T-helper 1 cell treated with Interleukin-12 subunit alpha and Interleukin-12 subunit beta and Interleukin-4 antibody, amounts not matched to agents 30 ng/mL and 1 ng/mL, for 36 hours (primary cell): Measurements from ENCODE around the gene ABCA2. TPM values are rescaled to one million over a fixed set of nuclear protein-coding genes. Genes with fewer than 3 reads are reported as not detected.

ENCODE experiments used
- intact Hi-C: fragments of 100-400 bp; cut with micrococcal nuclease; formaldehyde crosslinking; loops from one replicate; pipeline ENCODE4 v1.15.1; 2024
- total RNA-seq: library from RNA; stranded (reverse); gene quantifications from 2 replicates; pipeline ENCODE4 v1.2.3, GENCODE V29; 2022

Gene ABCA2
- total RNA-seq, 1 donor from 2014 or later, result 30.0 TPM

- intact Hi-C loops, result no loop called here
These were observed 44.3 kb downstream of the ABCA2 start for GRCh38 chr9:136983656-136984314.

DNA sequence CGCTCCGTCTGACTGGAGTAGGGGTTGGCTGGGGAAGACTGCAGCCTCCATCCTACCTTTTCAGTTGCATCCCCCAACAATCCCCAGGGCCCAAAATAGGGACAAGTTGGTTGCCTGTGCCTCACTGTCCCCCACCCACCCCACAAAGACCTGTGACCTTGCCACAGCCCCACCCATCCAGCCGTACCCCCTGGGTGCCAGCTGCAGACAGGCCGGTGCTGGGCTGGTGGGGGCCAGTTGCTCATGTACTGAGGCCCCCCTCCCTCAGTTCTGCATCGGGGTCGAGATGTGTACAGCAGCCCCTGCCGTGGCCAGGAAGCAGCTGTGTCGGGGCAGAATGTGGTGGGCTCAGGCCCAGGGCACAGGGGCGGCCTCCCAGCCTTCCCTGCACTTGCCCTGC is 44.9 kb downstream of the ABCA2 start:
- intact Hi-C loops, result no loop called here

DNA sequence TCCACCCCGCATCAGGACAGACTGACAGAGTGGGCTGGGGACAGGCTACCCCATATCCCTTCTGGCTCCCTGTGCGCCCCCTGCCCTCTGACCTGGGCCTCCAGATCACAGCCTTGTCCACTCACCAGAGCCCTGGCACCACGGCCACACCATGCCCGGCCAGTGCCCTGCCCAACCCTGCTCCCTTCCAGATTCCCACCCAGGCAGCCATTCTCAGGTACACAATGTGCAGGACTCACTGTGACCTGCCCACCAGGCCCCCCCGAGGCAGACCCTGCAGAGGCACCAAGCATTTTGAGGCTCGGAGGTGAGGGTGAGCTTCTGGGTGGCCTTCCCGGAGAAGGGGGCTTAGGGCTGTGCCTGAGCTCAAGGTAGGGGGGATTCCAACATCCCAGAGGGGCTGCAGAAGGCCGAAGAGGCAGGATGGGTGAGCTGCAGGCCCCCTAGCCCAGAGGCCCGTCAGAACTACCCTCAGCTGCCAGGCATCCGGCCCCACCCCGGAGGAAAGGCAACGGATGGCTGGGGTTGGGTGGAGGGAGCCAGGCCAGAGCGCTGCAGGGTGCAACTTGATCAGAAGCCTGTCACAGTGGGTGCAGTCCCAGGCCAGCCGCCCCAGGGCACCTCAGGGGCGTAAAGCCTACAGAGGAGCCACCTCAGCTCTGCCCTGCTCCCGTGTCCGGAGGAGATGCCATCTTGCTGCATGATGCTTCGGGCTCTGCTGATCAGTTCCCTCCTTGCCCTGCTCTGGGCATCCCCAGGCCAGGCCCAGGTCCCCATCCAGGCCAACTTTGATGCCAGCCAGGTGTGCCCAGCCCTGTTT is 45.6 kb downstream of the ABCA2 start, which contains the start of gene LCNL1:
TSS of gene LCNL1 (plus strand) at position 762 of the 820 bp plus-strand sequence. CDS start 594 bp downstream, outside the sequence.
- intact Hi-C loops, result no loop called here

DNA sequence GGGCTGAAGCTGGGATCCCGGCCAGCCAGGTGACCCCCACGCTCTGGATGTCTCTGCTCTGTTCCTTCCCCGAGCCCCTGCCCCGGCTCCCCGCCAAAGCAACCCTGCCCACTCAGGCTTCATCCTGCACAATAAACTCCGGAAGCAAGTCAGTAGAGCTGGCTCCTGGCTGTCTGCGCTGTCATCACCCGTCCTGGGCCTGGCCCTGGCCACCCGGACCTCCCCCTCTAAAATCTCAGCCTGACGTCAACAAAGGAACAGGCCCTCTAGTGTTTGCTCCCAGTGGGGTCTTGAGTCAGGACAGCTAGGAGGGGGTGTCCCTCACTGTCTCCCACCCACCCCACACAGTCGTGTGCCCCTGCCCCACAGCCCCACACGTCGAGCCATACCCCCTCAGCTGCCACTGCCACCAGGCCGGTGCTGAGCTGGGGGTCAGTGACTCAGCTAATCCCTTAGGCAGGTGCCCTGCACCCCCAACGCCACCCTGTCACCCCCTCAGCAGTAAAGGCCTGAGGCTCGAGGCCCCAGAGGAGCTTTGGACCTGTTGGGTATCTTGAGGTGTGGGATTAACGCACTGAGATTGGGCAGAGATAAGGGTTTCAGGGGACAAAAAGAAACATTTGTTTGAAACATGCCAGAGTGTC is 46.3 kb downstream of the ABCA2 start:
- intact Hi-C loops, result no loop called here

DNA sequence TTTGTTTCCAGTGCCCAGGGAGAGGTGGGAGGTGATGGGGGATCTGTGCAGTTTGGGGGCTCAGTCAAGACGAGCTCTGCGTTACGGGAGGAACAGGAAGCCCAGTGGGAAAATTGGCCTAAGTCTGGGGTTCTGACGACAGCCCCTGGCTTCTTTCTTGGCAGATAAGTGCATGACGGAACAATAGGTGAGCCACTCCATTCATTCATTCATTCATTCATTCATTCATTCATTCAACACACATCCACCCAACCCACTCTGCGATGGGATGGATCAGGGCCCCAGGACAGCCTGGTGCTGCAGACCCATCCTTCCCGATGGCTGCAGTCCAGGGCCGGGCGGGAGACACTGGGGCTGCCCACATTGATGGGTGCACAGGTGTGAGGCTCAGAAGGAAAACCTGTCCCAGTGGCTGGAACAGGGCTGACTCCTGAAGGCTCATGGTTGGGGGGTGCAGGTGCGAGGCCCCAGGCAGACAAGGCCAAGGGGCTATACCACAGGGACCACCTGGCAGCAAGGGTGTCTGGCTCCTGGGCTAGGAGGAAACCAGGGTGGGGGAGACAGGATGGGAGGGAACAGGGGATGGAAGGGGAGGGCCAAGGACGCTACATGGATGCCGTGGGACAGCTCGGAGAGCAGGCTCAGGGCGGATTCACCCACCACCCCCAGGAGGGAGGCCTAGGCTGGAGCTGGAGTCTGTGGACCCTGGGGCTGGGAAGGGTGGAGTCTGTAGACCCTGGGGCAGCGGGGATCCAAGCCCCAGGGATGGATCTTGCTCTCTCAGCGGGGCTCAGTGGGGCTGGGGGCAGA is 47.2 kb downstream of the ABCA2 start:
- intact Hi-C loops, result no loop called here

GRCh38 chr9:136979769-136980587 is 48.1 kb downstream of the ABCA2 start:
- intact Hi-C loops, result no loop called here

DNA sequence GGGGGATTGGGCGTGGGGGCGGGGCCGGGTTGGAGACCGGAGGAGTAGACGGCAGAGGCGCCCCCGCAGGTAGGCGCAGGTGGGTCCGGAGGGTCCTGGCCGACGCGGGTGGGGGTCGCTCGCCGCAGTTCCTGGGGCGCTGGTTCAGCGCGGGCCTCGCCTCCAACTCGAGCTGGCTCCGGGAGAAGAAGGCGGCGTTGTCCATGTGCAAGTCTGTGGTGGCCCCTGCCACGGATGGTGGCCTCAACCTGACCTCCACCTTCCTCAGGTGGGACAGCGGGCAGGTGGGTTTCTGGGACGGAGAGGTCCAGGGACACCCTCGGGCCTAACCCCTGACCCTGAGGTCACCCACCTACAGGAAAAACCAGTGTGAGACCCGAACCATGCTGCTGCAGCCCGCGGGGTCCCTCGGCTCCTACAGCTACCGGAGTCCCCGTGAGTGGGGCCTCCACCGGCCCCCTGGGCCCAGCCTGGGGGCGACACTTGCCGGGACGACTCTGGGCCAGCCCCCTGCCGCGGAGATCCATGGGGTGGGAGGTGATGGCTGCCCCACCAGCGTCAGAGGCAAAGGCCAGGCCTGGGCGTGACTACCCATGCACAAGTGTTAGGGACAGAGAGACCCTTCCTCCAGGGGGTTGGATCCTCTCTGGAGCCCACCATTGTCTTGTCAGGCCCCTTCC is 49.0 kb downstream of the ABCA2 start:
- intact Hi-C loops, result loop anchor here (1.0 kb wide), 7 partner anchors 13 to 188 kb away; partner anchors contain the start of genes FBXW5, PAXX and TMEM141

DNA sequence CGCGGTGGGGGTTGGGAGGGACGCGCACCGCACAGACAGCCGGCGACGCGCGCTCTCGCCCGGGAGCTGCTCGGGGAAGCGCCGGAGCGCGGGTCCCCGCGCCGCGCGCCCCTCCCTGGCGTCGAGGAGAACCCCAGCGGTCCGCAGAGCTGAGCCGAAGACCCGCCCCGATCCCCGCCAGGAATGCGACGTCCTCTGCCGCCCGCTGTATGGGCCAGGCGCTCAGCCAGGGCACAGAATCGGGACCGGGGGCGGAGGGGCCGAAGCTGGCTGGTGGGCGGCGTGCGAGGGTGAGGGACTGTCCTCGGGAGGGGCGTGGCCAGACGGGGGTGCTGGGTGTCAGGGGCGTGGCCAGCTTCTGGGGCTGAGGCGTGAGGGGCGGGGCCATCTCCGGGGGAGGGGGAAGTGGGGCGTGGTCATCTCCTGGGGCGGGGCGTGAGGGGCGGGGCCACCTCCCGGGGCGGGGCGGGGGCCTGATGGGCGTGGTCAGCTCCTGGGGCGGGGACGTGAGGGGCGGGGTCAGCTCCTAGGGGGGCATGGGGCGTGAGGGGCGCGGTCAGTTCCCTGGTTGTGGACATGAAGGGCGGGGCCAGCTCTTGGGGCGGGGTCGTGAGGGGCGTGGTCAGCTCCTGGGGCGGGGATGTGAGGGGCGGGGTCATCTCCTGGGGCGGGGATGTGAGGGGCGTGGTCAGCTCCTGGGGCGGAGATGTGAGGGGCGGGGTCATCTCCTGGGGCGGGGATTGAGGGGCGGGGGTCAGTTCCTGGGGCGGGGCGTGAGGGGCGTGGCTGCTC is 49.8 kb downstream of the ABCA2 start:
- intact Hi-C loops, result loop anchor here (1.0 kb wide), 7 partner anchors 14 to 187 kb away; partner anchors contain the start of genes FBXW5, PAXX and TMEM141

DNA sequence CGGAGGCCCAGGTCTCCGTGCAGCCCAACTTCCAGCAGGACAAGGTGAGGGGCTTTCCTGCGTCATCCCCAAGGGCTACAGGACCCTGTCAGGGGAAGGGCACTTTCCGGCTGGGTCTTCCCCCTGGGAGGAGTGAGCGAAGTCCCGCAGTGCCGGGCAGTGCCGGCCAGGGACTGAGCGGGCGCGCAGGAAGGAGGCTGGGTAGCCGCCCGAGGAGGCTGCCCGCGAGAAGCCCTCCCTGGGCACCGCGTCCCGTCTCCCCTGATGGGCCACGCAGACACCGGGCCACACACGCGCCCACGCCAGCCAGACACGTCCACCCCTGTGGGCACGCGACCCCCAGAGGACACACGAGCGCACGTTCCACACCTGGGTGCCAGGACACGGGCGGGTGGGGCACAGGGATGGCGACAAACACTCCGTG is 50.4 kb downstream of the ABCA2 start:
- intact Hi-C loops, result loop anchor here (1.0 kb wide), 7 partner anchors 15 to 186 kb away; partner anchors contain the start of genes FBXW5, PAXX and TMEM141

- intact Hi-C loops, result no loop called here
These were observed 50.8 kb downstream of the ABCA2 start, which contains the start of gene PTGDS for GRCh38 chr9:136977223-136977622. Gene PTGDS, plus strand, starts transcription at chr9:136977504. Its CDS starts 75 bp downstream, at chr9:136977579.

GRCh38 chr9:136975644-136976043 is 52.4 kb downstream of the ABCA2 start:
- intact Hi-C loops, result no loop called here

- intact Hi-C loops, result no loop called here
These were observed 53.1 kb downstream of the ABCA2 start for GRCh38 chr9:136974817-136975535.

- intact Hi-C loops, result no loop called here
These were observed 54.1 kb downstream of the ABCA2 start for GRCh38 chr9:136973618-136974617.

- intact Hi-C loops, result no loop called here
These were observed 55.3 kb downstream of the ABCA2 start for GRCh38 chr9:136972743-136973142.

DNA sequence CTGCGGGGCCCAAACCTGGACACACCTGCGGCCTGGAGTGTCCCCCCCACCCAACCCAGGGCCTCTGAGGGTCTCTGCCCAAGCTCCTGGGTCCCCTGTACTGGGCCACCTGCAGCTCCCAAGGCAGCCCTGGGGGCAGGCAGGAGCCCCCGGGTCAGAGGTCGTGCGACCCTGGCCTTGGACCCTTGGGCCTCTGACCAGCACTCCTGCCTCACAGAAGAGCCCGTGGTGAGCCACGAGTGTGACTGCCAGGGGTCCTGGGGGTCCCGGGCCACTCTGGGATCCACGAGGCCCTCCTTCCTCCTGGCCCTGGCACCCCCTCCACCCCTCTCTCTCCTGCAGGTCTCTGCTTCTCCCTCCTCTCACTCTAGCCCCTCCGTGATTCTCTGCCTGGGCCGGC is 55.7 kb downstream of the ABCA2 start:
- intact Hi-C loops, result no loop called here

- intact Hi-C loops, result no loop called here
These were observed 56.3 kb downstream of the ABCA2 start for GRCh38 chr9:136971746-136972145.

DNA sequence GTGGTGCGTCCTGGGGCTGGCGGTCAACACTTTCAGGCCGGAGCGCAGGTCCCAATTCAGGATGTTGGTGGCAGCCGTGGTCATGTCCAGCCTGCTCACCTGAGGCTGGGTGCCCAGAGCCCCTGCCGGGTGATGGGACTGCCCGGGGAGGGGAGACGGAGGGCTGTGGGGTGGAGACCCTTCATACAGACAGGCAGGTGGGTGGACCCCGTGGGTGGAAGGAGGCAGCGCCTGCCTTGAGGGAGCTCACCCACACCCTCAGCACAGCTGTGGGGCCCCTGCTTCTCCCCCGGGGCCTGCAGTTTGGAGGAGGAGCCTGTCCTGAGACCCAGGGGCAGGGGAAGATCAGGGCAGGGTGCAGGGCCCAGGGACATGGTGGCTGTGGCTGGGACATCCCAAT is 57.7 kb downstream of the ABCA2 start:
- intact Hi-C loops, result no loop called here
